ENCODE results near the gene MCM8.
A peak's percentile ranks its signal among the peaks of the same experiment; 100 is the strongest.

The MCM8 gene

DNA sequence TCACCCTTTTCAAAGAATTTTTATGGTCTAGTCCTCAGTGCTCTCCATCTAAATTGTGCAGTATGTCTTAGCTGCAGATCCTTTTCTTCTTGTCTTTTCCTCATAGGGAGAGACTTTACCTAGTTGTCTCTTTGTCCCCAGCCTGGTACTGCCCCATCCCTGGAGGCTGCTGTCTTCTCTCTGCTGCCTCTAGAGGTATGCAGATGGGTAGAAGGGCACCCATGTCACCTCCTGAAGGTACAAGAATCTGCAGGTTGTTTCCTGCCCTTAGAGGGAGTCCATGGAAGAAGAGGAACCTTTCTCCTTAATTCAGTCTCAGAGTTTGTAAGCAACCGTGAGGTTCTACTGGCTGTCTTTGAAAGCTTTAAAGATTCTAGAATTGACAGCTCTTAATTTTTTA is 39.1 kb downstream of the MCM8 start:
- TF ChIP-seq, protein P1, sequence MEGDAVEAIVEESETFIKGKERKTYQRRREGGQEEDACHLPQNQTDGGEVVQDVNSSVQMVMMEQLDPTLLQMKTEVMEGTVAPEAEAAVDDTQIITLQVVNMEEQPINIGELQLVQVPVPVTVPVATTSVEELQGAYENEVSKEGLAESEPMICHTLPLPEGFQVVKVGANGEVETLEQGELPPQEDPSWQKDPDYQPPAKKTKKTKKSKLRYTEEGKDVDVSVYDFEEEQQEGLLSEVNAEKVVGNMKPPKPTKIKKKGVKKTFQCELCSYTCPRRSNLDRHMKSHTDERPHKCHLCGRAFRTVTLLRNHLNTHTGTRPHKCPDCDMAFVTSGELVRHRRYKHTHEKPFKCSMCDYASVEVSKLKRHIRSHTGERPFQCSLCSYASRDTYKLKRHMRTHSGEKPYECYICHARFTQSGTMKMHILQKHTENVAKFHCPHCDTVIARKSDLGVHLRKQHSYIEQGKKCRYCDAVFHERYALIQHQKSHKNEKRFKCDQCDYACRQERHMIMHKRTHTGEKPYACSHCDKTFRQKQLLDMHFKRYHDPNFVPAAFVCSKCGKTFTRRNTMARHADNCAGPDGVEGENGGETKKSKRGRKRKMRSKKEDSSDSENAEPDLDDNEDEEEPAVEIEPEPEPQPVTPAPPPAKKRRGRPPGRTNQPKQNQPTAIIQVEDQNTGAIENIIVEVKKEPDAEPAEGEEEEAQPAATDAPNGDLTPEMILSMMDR (IDR thresholded peaks at IDR 0.05; ENCODE audit: extremely low read depth, insufficient read depth, missing control alignments), result peak; percentile 4

DNA sequence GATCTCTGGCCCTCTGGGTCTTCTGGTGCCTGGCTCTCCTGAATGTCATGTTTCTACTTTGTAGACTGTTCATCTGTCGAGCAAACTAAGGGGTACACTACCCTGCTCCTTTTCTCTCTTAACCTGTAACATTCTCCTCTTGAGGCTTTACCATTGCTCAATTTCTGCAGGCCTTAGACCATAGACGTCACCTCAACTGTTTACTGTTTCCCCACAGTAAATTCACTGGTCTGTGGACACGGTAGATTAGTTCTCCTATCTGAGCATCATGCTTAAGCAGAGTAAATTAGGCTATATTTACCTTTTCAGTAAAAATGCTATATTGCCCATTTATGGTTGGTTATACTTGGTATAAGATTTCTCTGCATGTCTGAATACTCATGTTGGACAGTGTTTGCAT is 40.5 kb downstream of the MCM8 start:
- in situ Hi-C loops (cut with MboI; ENCODE audit: low pct_unique_long_range_greater_than_20kb, low sequenced_read_pairs, unreplicated experiment), result no loop called here
- no peak for DNase-seq (ENCODE audit: low spot score)
- TF ChIP-seq, protein P1 (IDR thresholded peaks at IDR 0.05; ENCODE audit: extremely low read depth, insufficient read depth, missing control alignments), result no peak

More for the DNA sequence above, 39.1 kb downstream of the MCM8 start:
- in situ Hi-C loops (cut with MboI; ENCODE audit: low pct_unique_long_range_greater_than_20kb, low sequenced_read_pairs, unreplicated experiment), result no loop called here
- DNase-seq (ENCODE audit: low spot score), result no peak

DNA sequence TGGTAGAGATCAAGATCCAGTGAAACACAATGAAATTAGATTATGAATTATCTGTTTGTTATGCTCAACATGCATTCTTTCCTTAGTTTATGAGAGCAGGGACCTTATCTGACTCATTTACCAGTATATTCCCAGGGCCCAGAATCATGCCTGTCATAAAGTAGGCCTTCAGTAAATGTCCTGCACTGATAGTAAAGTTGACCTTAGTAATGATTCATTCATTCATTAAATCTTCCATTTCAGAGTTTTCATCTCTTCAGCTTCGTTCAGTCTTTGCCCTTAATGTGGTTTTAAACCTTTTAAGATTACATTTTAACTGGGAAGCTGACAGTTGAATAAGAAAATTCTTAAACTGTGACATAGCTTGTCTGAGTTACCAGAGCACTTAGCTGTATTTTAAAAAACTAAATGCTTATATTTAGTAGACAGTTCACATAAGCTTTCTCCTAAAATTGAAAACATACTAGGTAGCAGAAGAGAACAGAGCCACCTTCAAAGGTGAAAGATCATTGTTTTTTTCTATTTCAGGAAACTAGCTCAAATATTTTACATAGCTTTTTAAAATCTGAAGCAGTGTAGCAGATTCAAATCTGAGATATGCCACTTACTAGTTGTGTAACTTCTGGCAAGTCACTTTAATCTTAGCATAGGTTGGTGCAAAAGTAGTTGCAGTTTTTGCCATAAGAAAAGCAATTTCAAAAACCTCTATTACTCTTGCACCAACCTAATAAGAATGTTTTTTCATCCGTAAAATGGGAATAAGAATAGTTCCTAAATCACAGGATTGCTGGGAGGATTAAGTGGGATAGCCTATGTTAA is 41.4 kb downstream of the MCM8 start:
- in situ Hi-C loops (cut with MboI; ENCODE audit: low pct_unique_long_range_greater_than_20kb, low sequenced_read_pairs, unreplicated experiment), result no loop called here
- DNase-seq (ENCODE audit: low spot score), result no peak
- TF ChIP-seq, protein P1 (IDR thresholded peaks at IDR 0.05; ENCODE audit: extremely low read depth, insufficient read depth, missing control alignments), result no peak

DNA sequence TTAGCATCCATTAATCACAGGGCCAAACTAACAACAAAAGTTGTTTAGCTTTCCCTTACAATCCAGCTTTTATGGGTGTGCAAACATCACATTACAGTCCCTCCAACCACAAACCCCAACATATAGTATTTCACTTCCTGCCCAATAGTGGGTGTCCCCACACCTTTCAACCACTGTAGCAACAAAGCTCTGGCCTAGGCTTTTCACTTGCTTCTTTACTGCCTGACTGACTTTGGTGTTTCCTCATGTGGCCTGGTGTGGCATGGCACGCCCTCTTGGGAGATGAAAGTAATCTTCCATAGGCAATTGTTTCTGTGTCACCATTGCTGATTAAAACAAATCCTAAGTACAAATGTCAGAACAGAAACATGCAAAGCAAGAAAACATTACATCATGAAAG is 46.3 kb downstream of the MCM8 start:
- DNase-seq (ENCODE audit: low spot score), result peak; percentile 56
- TF ChIP-seq, protein P1 (IDR thresholded peaks at IDR 0.05; ENCODE audit: extremely low read depth, insufficient read depth, missing control alignments), result no peak
- in situ Hi-C loops (cut with MboI; ENCODE audit: low pct_unique_long_range_greater_than_20kb, low sequenced_read_pairs, unreplicated experiment), result no loop called here

DNA sequence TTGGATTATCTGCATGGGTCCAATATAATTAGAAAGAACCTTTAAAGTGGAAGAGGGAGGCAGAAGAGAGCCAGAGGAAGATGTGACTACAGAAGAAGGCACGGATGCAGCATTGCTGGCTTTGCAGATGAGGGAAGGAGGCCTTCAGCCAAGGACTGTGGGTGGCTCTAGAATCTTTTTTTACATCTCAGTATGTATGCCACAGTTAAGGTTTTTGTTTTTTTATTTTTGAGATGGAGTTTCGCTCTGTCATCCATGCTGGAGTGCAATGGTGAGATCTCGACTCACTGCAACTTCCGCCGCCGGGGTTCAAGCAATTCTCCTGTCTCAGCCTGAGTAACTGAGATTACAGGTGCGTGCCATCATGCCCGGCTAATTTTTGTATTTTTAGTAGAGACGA is 49.3 kb downstream of the MCM8 start:
- in situ Hi-C loops (cut with MboI; ENCODE audit: low pct_unique_long_range_greater_than_20kb, low sequenced_read_pairs, unreplicated experiment), result no loop called here
- TF ChIP-seq, protein P1 (IDR thresholded peaks at IDR 0.05; ENCODE audit: extremely low read depth, insufficient read depth, missing control alignments), result no peak

DNA sequence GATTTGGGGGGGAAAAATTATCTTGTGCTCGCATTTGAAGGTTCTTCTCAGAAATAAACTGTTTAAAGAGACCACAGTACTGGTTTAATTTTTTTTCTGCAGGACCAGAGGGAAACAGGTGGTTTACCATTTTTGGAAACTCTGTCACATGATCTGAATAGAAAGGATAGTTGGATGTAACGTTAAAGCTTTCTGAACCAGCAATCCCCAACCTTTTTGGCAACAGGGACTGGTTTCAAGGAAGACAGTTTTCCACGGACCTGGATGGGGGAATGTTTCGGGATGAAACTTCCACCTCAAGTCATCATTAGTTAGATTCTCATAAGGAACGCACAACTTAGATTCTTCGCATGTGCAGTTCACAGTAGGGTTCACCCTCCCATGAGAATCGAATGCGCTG is 50.4 kb downstream of the MCM8 start:
- in situ Hi-C loops (cut with MboI; ENCODE audit: low pct_unique_long_range_greater_than_20kb, low sequenced_read_pairs, unreplicated experiment), result no loop called here
- TF ChIP-seq, protein P1 (IDR thresholded peaks at IDR 0.05; ENCODE audit: extremely low read depth, insufficient read depth, missing control alignments), result no peak
- DNase-seq (ENCODE audit: low spot score), result no peak

More for the DNA sequence above, 49.3 kb downstream of the MCM8 start:
- no peak for DNase-seq (ENCODE audit: low spot score)
